Measurements from ENCODE around the gene SORL1. TPM values are rescaled to one million over a fixed set of nuclear protein-coding genes. Genes with fewer than 3 reads are reported as not detected.

SORL1 gene
- total and polyA plus RNA-seq, 2 of the 8 experiments (the other 6 are each of a cell fraction or from before 2014, with no cell fraction given) = 38.1 to 65.5 TPM

- TF ChIP-seq CHD7 (IDR thresholded peaks at IDR 0.05; ENCODE audit: insufficient replicate concordance, low read length) (no peak), RFX5 (IDR thresholded peaks at IDR 0.05; ENCODE audit: borderline replicate concordance, low read depth, low read length) (no peak), TBP (IDR thresholded peaks at IDR 0.05; ENCODE audit: low read depth, low read length) (no peak), SUZ12 (IDR thresholded peaks at IDR 0.05; ENCODE audit: low read length) (no peak), EP300 (IDR thresholded peaks at IDR 0.05; ENCODE audit: borderline replicate concordance in 1 of 2, low read depth in 2 of 2, low read length in 2 of 2) (no peak), SIX5 (IDR thresholded peaks at IDR 0.05; ENCODE audit: low read depth, low read length) (no peak), POLR2AphosphoS5 (IDR thresholded peaks at IDR 0.05; ENCODE audit: low read depth, low read length) (no peak), SAP30 (IDR thresholded peaks at IDR 0.05; ENCODE audit: insufficient read depth, insufficient replicate concordance, low read length) (no peak), ASH2L (IDR thresholded peaks at IDR 0.05; ENCODE audit: low read length) (no peak), TAF7 (optimal IDR thresholded peaks at IDR 0.05; ENCODE audit: borderline replicate concordance, low read depth, low read length) (no peak)
Measured at GRCh38 chr11:121625777-121626506, 173.8 kb downstream of the SORL1 start (continued).

All from H1 (cell line).